ENCODE measurements around the gene KIAA1210.
A peak's percentile ranks its signal among the peaks of the same experiment; 100 is the strongest.

KIAA1210 gene

GRCh38 chrX:119130911-119131310, 3.3 kb upstream of the KIAA1210 start:
- no peak for DNase-seq (ENCODE audit: low spot score)
- Histone ChIP-seq H3K4me3 (no peak overlapping the region), H3K27ac (no peak overlapping the region)
- TF ChIP-seq CTCF (IDR thresholded peaks at IDR 0.05), result no peak

- DNase-seq (ENCODE audit: low spot score), result no peak
- Histone ChIP-seq H3K4me3 (no peak overlapping the region), H3K27ac (no peak overlapping the region)
- TF ChIP-seq CTCF (IDR thresholded peaks at IDR 0.05), result no peak
Measured at GRCh38 chrX:119121341-119121740, 6.3 kb downstream of the KIAA1210 start.

- DNase-seq (ENCODE audit: low spot score), result no peak
- TF ChIP-seq CTCF (IDR thresholded peaks at IDR 0.05), result peak; percentile 55
- no peak overlapping the region for H3K27ac ChIP-seq
- no peak overlapping the region for H3K4me3 ChIP-seq
Measured at GRCh38 chrX:119118780-119119395, 8.7 kb downstream of the KIAA1210 start.

- no peak for TF ChIP-seq CTCF (IDR thresholded peaks at IDR 0.05)
- Histone ChIP-seq H3K27ac (no peak overlapping the region), H3K4me3 (no peak overlapping the region)
- no peak for DNase-seq (ENCODE audit: low spot score)
Measured at GRCh38 chrX:119107206-119107605, 20.4 kb downstream of the KIAA1210 start.

GRCh38 chrX:119105826-119106225, 21.8 kb downstream of the KIAA1210 start:
- H3K4me3 ChIP-seq, result no peak overlapping the region
- H3K27ac ChIP-seq, result no peak overlapping the region
- TF ChIP-seq CTCF (IDR thresholded peaks at IDR 0.05), result no peak
- no peak for DNase-seq (ENCODE audit: low spot score)

GRCh38 chrX:119101168-119101567, 26.4 kb downstream of the KIAA1210 start:
- no peak for DNase-seq (ENCODE audit: low spot score)
- no peak overlapping the region for H3K27ac ChIP-seq
- H3K4me3 ChIP-seq, result no peak overlapping the region
- TF ChIP-seq CTCF (IDR thresholded peaks at IDR 0.05), result no peak

- no peak overlapping the region for H3K4me3 ChIP-seq
- no peak for TF ChIP-seq CTCF (IDR thresholded peaks at IDR 0.05)
- DNase-seq (ENCODE audit: low spot score), result no peak
- no peak overlapping the region for H3K27ac ChIP-seq
Measured at GRCh38 chrX:119095936-119096335, 31.7 kb downstream of the KIAA1210 start.

Data from coronary artery (tissue), 2 donors.